Ramos (cell line): Measurements from ENCODE around the gene TBC1D3I.
"Not testable (repeated sequence)": the region's sequence is repeated elsewhere in the genome, so short reads cannot be mapped to it uniquely, and the experiment has no call there.

Experiments used
- in situ Hi-C: fragments of 300-500 bp; cut with MboI; formaldehyde crosslinking; loops from one replicate; pipeline ENCODE4 v1.14.3; 2022; ENCODE audit warnings: low sequenced_read_pairs; ENCODE audit not compliant: unreplicated experiment

TBC1D3I gene

DNA sequence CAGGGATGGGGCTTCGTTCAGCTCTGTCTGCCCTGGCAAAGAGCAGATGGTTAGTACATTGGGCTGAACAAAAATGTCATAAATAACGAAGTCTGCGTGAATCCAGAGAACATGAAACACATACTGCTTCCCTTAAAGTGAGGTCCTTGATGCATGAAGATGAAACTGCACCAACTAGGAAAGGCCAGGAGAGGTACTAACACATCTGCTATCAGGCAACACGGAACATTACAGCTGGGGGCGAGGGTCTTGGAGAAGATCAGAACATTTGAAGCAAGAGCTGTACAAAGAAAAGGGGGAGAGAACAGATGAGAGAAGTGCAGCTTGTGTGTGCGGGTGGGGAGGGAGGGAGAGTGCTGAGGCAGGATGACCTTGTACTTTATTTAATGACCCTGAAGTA lies 57.0 kb downstream of the TBC1D3I start:
- in situ Hi-C loops = not testable (repeated sequence)

DNA sequence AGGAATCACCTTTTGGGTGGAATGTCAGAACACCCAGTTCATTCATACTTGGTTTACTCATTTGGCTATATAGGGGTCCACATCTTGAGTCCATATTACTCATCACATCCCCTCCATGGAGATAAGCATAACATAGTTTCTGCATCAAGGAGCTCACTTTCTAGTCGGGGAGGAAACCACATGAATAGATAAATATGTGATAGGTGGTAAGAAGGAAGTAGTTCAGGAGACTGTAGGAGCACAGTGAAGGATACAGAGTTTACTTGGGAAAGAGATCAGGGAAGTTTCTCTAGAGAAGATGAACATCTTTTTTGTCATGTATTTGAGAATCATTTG lies 57.9 kb downstream of the TBC1D3I start:
- in situ Hi-C loops = not testable (repeated sequence)

DNA sequence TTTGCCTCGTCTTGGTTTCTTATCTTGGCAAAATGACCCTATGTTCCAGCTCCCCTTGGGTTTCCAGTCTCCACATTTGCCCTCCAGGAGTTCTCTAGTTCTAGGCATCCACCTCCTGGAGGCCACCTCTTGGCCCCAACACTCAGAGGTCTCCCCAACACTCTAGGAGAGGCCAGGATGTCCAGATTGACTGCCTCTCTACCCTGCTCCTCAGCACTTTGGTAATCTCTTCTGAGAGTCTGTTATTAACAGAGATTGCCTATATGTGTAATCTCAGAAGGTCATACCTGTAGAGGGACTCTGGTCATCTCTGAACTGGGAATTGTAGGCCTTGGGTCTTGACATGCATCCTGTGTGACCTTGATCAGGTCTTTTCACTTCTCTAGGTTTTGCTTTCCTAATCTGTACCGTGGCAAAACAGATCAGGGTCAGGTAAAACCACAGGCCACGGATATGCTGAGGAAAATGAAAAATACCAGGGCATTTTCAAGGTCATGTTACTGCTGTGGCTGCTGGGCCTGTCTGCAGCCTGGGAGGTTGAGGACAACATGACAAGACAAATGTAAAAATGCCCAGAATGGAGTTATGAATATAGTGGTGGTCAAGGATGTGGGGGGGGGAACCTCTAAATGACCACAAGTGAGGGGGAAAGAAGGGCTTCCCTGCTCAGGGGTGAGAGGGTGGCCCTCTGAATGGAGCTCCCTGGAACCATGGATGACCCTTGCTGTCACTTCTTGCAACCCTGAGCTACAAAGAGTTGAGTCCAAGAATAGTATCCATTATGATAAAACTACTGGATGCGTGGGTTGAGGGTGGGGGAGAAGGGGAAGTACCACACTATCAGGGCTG lies 58.5 kb downstream of the TBC1D3I start:
- in situ Hi-C loops = no loop called here

DNA sequence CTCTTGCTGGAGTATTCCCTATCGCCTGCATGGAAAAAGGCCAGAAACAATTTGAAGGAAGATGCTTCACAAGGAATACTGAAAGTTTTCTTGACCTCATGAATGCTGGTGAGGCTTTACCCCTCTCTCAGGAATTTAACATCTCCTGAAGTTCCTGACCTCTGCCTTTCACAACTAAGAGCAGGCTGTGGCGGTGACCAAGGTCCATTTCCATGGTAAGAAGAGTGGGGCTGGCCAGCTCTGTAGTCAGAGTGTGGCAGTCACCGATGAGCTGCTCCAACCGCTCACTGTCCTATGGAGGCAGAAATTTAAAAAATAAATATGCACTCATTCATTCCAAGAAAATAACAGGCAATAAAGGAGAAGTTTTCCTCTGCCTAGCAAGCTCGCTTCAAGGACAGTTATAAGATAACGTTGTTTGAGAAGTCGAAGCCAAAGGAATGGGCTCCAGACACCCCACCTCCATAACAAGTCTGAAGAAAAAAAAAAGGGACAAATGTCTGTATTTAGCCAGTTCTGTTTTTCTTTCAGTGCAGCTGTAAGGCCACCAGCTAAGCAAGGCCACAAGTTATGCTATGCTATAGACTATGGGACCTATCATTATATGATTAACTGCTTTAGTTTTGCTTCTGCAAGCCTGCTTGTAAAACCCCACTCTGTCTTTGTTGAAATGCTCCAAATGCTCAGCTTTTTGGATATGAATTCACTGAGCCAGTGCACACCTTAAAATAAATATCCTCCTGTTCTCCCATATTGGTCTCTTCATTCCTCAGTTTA lies 59.5 kb downstream of the TBC1D3I start:
- in situ Hi-C loops = no loop called here
